ENCODE measurements around the gene PIM2. TPM values are rescaled to one million over a fixed set of nuclear protein-coding genes. Genes with fewer than 3 reads are reported as not detected.

The PIM2 gene
- total and polyA plus RNA-seq, 2 of the 13 experiments (the other 11 are each of a cell fraction or from before 2014, with no cell fraction given): 14.4 to 15.8 TPM

DNA sequence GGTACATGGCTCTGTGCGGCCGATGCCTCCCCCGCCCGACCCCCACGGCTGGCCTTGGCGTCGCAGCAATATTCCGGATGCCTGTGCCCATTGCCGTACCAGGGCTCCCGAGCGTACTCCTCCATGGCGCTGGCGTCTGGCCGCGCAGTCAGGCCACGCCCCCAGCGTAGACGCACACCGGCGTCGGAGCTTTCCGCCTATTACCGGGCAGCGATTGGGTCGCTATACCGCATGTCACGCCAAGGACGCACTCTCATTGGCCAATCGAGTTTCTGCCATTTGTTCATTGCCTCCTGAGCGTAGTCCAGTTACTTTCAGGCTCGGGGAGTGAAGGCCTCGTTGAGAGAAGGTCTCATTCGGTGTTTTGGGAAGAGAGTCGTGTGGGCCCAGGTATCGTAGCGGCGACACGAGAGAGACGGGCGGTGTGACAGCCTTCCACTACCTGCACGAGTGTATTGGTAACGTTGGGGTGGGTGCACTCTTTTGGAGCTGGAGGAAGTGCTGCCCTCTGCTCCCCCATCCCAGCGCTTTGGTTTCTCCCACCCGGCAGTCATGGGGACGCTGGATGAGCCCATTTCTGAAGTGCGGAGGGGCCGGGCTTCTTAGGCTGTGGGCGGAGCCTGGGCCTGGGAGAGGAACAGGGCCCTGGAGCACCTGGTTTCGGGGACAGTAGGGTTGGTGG, 21.1 kb downstream of the PIM2 start, which contains the start of the genes PQBP1 and TIMM17B (continued):
- TF ChIP-seq SOX6 (IDR thresholded peaks at IDR 0.05) (no peak), SOX6 (CRISPR knock-in tag; IDR thresholded peaks at IDR 0.05) (peak; percentile 27; the same call in 1 of the 2 replicates), SRF (IDR thresholded peaks at IDR 0.05; ENCODE audit: low read depth, low read length) (no peak), ZNF839 (CRISPR knock-in tag; IDR thresholded peaks at IDR 0.05; ENCODE audit: borderline replicate concordance) (no peak), NAIF1 (CRISPR knock-in tag; IDR thresholded peaks at IDR 0.05; ENCODE audit: borderline replicate concordance) (no peak), ZNF333 (CRISPR knock-in tag; IDR thresholded peaks at IDR 0.05; ENCODE audit: borderline replicate concordance) (0 out of 2 replicates have a peak, but pooled peaks have one; percentile 71), NFYC (CRISPR knock-in tag; IDR thresholded peaks at IDR 0.05) (peak; percentile 89), ZFY (CRISPR knock-in tag; IDR thresholded peaks at IDR 0.05) (peak; percentile 81), KDM1A (CRISPR knock-in tag; IDR thresholded peaks at IDR 0.05) (no peak), TBL1XR1 (IDR thresholded peaks at IDR 0.05; ENCODE audit: borderline replicate concordance, low read length, partially characterized antibody) (no peak), RBM22 (optimal IDR thresholded peaks at IDR 0.05; ENCODE audit: low read length) (no peak), ZNF776 (CRISPR knock-in tag; IDR thresholded peaks at IDR 0.05) (0 out of 2 replicates have a peak, but pooled peaks have one; percentile 63), RFXANK (CRISPR knock-in tag; IDR thresholded peaks at IDR 0.05) (peak; percentile 60; the same call in 1 of the 2 replicates), ZNF451 (CRISPR knock-in tag; IDR thresholded peaks at IDR 0.05) (no peak)
- TF ChIP-seq, protein P1, sequence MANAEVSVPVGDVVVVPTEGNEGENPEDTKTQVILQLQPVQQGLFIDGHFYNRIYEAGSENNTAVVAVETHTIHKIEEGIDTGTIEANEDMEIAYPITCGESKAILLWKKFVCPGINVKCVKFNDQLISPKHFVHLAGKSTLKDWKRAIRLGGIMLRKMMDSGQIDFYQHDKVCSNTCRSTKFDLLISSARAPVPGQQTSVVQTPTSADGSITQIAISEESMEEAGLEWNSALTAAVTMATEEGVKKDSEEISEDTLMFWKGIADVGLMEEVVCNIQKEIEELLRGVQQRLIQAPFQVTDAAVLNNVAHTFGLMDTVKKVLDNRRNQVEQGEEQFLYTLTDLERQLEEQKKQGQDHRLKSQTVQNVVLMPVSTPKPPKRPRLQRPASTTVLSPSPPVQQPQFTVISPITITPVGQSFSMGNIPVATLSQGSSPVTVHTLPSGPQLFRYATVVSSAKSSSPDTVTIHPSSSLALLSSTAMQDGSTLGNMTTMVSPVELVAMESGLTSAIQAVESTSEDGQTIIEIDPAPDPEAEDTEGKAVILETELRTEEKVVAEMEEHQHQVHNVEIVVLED (CRISPR knock-in tag; IDR thresholded peaks at IDR 0.05; ENCODE audit: borderline replicate concordance): peak; percentile 96
- TF ChIP-seq, protein P2, sequence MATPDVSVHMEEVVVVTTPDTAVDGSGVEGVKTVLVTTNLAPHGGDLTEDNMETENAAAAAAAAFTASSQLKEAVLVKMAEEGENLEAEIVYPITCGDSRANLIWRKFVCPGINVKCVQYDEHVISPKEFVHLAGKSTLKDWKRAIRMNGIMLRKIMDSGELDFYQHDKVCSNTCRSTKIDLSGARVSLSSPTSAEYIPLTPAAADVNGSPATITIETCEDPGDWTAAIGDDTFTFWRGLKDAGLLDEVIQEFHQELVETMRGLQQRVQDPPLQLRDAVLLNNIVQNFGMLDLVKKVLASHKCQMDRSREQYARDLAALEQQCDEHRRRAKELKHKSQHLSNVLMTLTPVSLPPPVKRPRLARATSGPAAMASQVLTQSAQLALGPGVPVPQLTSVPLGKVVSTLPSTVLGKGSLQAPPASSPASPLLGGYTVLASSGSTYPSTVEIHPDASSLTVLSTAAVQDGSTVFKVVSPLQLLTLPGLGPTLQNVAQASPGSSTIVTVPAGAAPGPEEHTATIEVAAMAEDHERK (CRISPR knock-in tag; IDR thresholded peaks at IDR 0.05; ENCODE audit: low read depth): peak; percentile 62; the same call in 1 of the 2 replicates
- TF ChIP-seq, protein P3, sequence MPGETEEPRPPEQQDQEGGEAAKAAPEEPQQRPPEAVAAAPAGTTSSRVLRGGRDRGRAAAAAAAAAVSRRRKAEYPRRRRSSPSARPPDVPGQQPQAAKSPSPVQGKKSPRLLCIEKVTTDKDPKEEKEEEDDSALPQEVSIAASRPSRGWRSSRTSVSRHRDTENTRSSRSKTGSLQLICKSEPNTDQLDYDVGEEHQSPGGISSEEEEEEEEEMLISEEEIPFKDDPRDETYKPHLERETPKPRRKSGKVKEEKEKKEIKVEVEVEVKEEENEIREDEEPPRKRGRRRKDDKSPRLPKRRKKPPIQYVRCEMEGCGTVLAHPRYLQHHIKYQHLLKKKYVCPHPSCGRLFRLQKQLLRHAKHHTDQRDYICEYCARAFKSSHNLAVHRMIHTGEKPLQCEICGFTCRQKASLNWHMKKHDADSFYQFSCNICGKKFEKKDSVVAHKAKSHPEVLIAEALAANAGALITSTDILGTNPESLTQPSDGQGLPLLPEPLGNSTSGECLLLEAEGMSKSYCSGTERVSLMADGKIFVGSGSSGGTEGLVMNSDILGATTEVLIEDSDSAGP (CRISPR knock-in tag; IDR thresholded peaks at IDR 0.05; ENCODE audit: borderline replicate concordance): peak; percentile 33
- TF ChIP-seq, protein P4, sequence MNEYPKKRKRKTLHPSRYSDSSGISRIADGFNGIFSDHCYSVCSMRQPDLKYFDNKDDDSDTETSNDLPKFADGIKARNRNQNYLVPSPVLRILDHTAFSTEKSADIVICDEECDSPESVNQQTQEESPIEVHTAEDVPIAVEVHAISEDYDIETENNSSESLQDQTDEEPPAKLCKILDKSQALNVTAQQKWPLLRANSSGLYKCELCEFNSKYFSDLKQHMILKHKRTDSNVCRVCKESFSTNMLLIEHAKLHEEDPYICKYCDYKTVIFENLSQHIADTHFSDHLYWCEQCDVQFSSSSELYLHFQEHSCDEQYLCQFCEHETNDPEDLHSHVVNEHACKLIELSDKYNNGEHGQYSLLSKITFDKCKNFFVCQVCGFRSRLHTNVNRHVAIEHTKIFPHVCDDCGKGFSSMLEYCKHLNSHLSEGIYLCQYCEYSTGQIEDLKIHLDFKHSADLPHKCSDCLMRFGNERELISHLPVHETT (CRISPR knock-in tag; conservative IDR thresholded peaks at IDR 0.05): no peak
- TF ChIP-seq, protein P5, sequence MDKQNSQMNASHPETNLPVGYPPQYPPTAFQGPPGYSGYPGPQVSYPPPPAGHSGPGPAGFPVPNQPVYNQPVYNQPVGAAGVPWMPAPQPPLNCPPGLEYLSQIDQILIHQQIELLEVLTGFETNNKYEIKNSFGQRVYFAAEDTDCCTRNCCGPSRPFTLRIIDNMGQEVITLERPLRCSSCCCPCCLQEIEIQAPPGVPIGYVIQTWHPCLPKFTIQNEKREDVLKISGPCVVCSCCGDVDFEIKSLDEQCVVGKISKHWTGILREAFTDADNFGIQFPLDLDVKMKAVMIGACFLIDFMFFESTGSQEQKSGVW (CRISPR knock-in tag; IDR thresholded peaks at IDR 0.05; ENCODE audit: borderline replicate concordance): no peak
- TF ChIP-seq, protein P6, sequence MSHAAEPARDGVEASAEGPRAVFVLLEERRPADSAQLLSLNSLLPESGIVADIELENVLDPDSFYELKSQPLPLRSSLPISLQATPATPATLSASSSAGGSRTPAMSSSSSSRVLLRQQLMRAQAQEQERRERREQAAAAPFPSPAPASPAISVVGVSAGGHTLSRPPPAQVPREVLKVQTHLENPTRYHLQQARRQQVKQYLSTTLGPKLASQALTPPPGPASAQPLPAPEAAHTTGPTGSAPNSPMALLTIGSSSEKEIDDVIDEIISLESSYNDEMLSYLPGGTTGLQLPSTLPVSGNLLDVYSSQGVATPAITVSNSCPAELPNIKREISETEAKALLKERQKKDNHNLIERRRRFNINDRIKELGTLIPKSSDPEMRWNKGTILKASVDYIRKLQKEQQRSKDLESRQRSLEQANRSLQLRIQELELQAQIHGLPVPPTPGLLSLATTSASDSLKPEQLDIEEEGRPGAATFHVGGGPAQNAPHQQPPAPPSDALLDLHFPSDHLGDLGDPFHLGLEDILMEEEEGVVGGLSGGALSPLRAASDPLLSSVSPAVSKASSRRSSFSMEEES (CRISPR knock-in tag; IDR thresholded peaks at IDR 0.05): no peak

All from HepG2 (cell line).